ENCODE data around the gene CC2D2B.

- TF ChIP-seq CTCF (IDR thresholded peaks at IDR 0.05) (peak in 1 of 3 donors; percentile 39), EP300 (IDR thresholded peaks at IDR 0.05) (no peak), POLR2A (IDR thresholded peaks at IDR 0.05) (peak; percentile 46)
These were observed 135.5 kb downstream of the CC2D2B start, which contains the start of gene CCNJ for GRCh38 chr10:96043033-96043892.
